ENCODE data around the gene YIPF6.

Gene YIPF6

GRCh38 chrX:68461576-68461975 is 37.3 kb upstream of the YIPF6 start:
- Histone ChIP-seq H3K4me3 (ENCODE audit: low read depth in 1 of 2, low read length in 1 of 2) (no peak overlapping the region), H3K27ac (no peak overlapping the region), H3K36me3 (no peaks in the 10 kb centered on the region), H3K9me3 (no peaks in the 10 kb centered on the region), H3K27me3 (no peaks in the 10 kb centered on the region), H3K4me1 (ENCODE audit: control insufficient read depth in 1 of 2, insufficient read depth in 1 of 2, low read depth in 1 of 2, low read length in 1 of 2) (no peaks in the 10 kb centered on the region)
- TF ChIP-seq CTCF (IDR thresholded peaks at IDR 0.05), result no peak

- Histone ChIP-seq H3K27ac (no peak overlapping the region), H3K36me3 (no peaks in the 10 kb centered on the region), H3K4me1 (ENCODE audit: control insufficient read depth in 1 of 2, insufficient read depth in 1 of 2, low read depth in 1 of 2, low read length in 1 of 2) (no peaks in the 10 kb centered on the region), H3K4me3 (ENCODE audit: low read depth in 1 of 2, low read length in 1 of 2) (no peak overlapping the region), H3K9me3 (no peaks in the 10 kb centered on the region), H3K27me3 (no peaks in the 10 kb centered on the region)
- TF ChIP-seq CTCF (IDR thresholded peaks at IDR 0.05), result no peak
These were observed 36.7 kb upstream of the YIPF6 start for GRCh38 chrX:68462197-68462596.

GRCh38 chrX:68462653-68463052 is 36.2 kb upstream of the YIPF6 start:
- Histone ChIP-seq H3K4me3 (ENCODE audit: low read depth in 1 of 2, low read length in 1 of 2) (no peak overlapping the region), H3K27me3 (no peaks in the 10 kb centered on the region), H3K4me1 (ENCODE audit: control insufficient read depth in 1 of 2, insufficient read depth in 1 of 2, low read depth in 1 of 2, low read length in 1 of 2) (no peaks in the 10 kb centered on the region), H3K36me3 (no peaks in the 10 kb centered on the region), H3K9me3 (no peaks in the 10 kb centered on the region), H3K27ac (no peak overlapping the region)
- no peak for TF ChIP-seq CTCF (IDR thresholded peaks at IDR 0.05)

GRCh38 chrX:68463880-68464279 is 35.0 kb upstream of the YIPF6 start:
- H3K27me3 ChIP-seq, result no peaks in the 10 kb centered on the region
- no peak for TF ChIP-seq CTCF (IDR thresholded peaks at IDR 0.05)
- H3K4me1 ChIP-seq (ENCODE audit: control insufficient read depth in 1 of 2, insufficient read depth in 1 of 2, low read depth in 1 of 2, low read length in 1 of 2), result no peaks in the 10 kb centered on the region
- no peaks in the 10 kb centered on the region for H3K36me3 ChIP-seq
- H3K9me3 ChIP-seq, result no peaks in the 10 kb centered on the region
- no peak overlapping the region for H3K27ac ChIP-seq
- H3K4me3 ChIP-seq (ENCODE audit: low read depth in 1 of 2, low read length in 1 of 2), result no peak overlapping the region

GRCh38 chrX:68464796-68465195 is 34.1 kb upstream of the YIPF6 start:
- H3K27me3 ChIP-seq, result no peaks in the 10 kb centered on the region

More at GRCh38 chrX:68464796-68465195, 34.1 kb upstream of the YIPF6 start:
- no peak overlapping the region for H3K4me3 ChIP-seq (ENCODE audit: low read depth in 1 of 2, low read length in 1 of 2)
- H3K4me1 ChIP-seq (ENCODE audit: control insufficient read depth in 1 of 2, insufficient read depth in 1 of 2, low read depth in 1 of 2, low read length in 1 of 2), result no peaks in the 10 kb centered on the region
- H3K27ac ChIP-seq, result no peak overlapping the region
- H3K36me3 ChIP-seq, result no peaks in the 10 kb centered on the region
- no peaks in the 10 kb centered on the region for H3K9me3 ChIP-seq
- TF ChIP-seq CTCF (IDR thresholded peaks at IDR 0.05), result no peak
